Spleen (tissue), 11 donors: Measurements from ENCODE around the gene PDIA6. TPM values are rescaled to one million over a fixed set of nuclear protein-coding genes. Genes with fewer than 3 reads are reported as not detected.

Experiments used
- DNase-seq: peaks from one replicate; pipeline ENCODE4 v3.0.0-alpha.2; 2020
- H3K27ac ChIP-seq, 8 donors: fragments of 200-600 bp; sonication (generic) in 7 of 8; 1 replicate in 4 of 8; 2 replicates in 4 of 8; pipeline versions ENCODE4 v1.5.0 to v1.8.0; 2016 to 2021; ENCODE audit warnings: inconsistent platforms in 4 of 8, mild to moderate bottlenecking in 4 of 8, moderate library complexity in 1 of 8
- H3K27me3 ChIP-seq, 7 donors: fragments of 200-600 bp; sonication (generic) in 6 of 7; replicated peaks in 1 of 7; 1 replicate in 4 of 7; 2 replicates in 3 of 7; pipeline versions ENCODE4 v1.5.0 to v1.8.0; 2016 to 2021; ENCODE audit warnings: inconsistent platforms in 3 of 7, mild to moderate bottlenecking in 1 of 7
- H3K36me3 ChIP-seq, 6 donors: fragments of 200-600 bp; sonication (generic) in 5 of 6; 1 replicate in 4 of 6; 2 replicates in 2 of 6; pipeline versions ENCODE4 v1.5.0 to v1.8.0; 2016 to 2021; ENCODE audit warnings: inconsistent platforms in 2 of 6
- H3K4me1 ChIP-seq, 6 donors: fragments of 200-600 bp; sonication (generic) in 5 of 6; 1 replicate in 3 of 6; 2 replicates in 3 of 6; pipeline versions ENCODE4 v1.5.0 to v1.8.0; 2016 to 2021; ENCODE audit warnings: inconsistent platforms in 3 of 6
- H3K4me3 ChIP-seq, 8 donors: fragments of 200-600 bp; sonication (generic) in 7 of 8; 1 replicate in 4 of 8; 2 replicates in 4 of 8; pipeline versions ENCODE4 v1.5.0 to v1.8.0; 2016 to 2021; ENCODE audit warnings: inconsistent platforms in 4 of 8, mild to moderate bottlenecking in 4 of 8, moderate library complexity in 2 of 8
- H3K9me3 ChIP-seq, 8 donors: fragments of 200-600 bp; sonication (generic) in 7 of 8; 1 replicate in 4 of 8; 2 replicates in 4 of 8; pipeline versions ENCODE4 v1.5.0 to v1.8.0; 2016 to 2021; ENCODE audit warnings: inconsistent platforms in 4 of 8
- POLR2A ChIP-seq, 3 donors: fragments of 450-650 bp; IDR thresholded peaks; one replicate each; pipeline ENCODE4 v1.5.1; 2017; ENCODE audit warnings: antibody characterized with exemption in 3 of 3, mild to moderate bottlenecking in 1 of 3
- POLR2AphosphoS5 ChIP-seq, 3 donors: sonication (generic); formaldehyde crosslinking; IDR thresholded peaks; one replicate each; pipeline ENCODE4 v1.5.1; 2017; ENCODE audit warnings: antibody characterized with exemption in 3 of 3
- WGBS, 5 donors: extraction: QIAGEN DNeasy Blood & Tissue Kit in 3 of 5; methylation state at CpG; one replicate each; pipeline versions ENCODE4 v1.1.5 to v1.1.7; 2013 to 2018; 5-methylcytosine and 5-hydroxymethylcytosine counted together
- intact Hi-C: fragments of 100-400 bp; cut with DNase I; formaldehyde crosslinking; loops from one replicate; pipeline ENCODE4 v1.15.0; 2023; ENCODE audit warnings: low total_unique reads
- polyA plus RNA-seq, 3 donors: library from polyadenylated mRNA; stranded (reverse); fragments of 200-250 nt; gene quantifications; one replicate each; pipeline ENCODE4 v1.2.1, GENCODE V29; 2013
- total RNA-seq, 7 donors: library from RNA; depleted of rRNA in 3 of 7; stranded (reverse); fragments of >200 nt in 3 of 7; fragmentation: NEBNext Ultra II Directional in 4 of 7; extraction: Animal tissue kit (Norgen Biotek cat#: 25700) in 4 of 7; gene quantifications; one replicate each; pipeline versions ENCODE4 v1.1.0 to v1.2.1, GENCODE V29; 2016 to 2021
- TF ChIP-seq, protein P1 (sequence below), 11 experiments: fragments of 200-600 bp in 7 of 11; fragments of 450-650 bp in 4 of 11; sonication (generic) in 4 of 11; IDR thresholded peaks in 8 of 11; conservative IDR thresholded peaks in 3 of 11; 1 replicate in 7 of 11; 2 replicates in 4 of 11; pipeline versions ENCODE4 v1.4.0 to v1.8.0; 2016 to 2021; ENCODE audit warnings: antibody characterized with exemption in 11 of 11, inconsistent platforms in 4 of 11, mild to moderate bottlenecking in 1 of 11
- donor health status: healthy with polysubstance abuse.
- donor health status: DM: no; HTN: no; CAD: no; lungs with moderate emphysema.
- donor health status: DM: no; HTN: no; CAD: no.
- donor health status: Bipolar disorder and iron deficiency.
- donor health status: healthy.
- donor health status: DM: no; HTN: no; CAD: no.
- donor health status: DM: yes; HTN: yes; CAD: no.

The PDIA6 gene
- total and polyA plus RNA-seq, 10 donors, result 29.7 to 164 (median 115) TPM

DNA sequence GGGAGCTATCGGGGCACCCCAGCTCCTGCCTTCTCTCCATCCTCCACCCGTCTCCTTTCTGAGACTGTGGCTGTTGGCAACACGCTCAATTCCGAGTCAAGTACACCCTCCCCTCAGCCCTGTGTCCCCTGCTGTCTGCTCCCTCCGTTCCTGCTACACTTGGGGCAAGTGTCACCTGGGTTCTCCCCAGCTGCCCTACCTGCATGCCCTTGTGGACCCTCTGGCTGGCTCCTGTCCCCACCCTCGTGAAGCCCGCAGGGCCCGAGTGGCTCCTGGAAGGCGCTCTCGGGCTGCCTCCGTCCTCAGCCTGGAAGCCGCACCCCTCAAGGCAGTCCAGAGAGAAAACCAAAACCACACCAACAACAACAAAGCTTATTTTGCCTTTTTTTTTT is 33.9 kb downstream of the PDIA6 start:
- Histone ChIP-seq H3K9me3 (no peaks in the 10 kb centered on the region), H3K4me1 (peaks cover 0 to 5% (median 0%) of the 10 kb centered on the region in 6 donors), H3K27me3 (no peaks in the 10 kb centered on the region), H3K36me3 (peaks cover 0 to 73% (median 55%) of the 10 kb centered on the region in 6 donors), H3K27ac (no peak overlapping the region), H3K4me3 (no peak overlapping the region)
- DNase-seq, result peak; percentile 59
- WGBS, 5 donors, result 88 to 94% (median 94%) methylated on average over 12 of the region's 12 CpGs
- intact Hi-C loops, result no loop called here
- TF ChIP-seq POLR2A (IDR thresholded peaks at IDR 0.05) (no peak), POLR2AphosphoS5 (IDR thresholded peaks at IDR 0.05) (no peak)
- TF ChIP-seq, protein P1, sequence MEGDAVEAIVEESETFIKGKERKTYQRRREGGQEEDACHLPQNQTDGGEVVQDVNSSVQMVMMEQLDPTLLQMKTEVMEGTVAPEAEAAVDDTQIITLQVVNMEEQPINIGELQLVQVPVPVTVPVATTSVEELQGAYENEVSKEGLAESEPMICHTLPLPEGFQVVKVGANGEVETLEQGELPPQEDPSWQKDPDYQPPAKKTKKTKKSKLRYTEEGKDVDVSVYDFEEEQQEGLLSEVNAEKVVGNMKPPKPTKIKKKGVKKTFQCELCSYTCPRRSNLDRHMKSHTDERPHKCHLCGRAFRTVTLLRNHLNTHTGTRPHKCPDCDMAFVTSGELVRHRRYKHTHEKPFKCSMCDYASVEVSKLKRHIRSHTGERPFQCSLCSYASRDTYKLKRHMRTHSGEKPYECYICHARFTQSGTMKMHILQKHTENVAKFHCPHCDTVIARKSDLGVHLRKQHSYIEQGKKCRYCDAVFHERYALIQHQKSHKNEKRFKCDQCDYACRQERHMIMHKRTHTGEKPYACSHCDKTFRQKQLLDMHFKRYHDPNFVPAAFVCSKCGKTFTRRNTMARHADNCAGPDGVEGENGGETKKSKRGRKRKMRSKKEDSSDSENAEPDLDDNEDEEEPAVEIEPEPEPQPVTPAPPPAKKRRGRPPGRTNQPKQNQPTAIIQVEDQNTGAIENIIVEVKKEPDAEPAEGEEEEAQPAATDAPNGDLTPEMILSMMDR (IDR thresholded peaks at IDR 0.05 in 8 of 11, conservative IDR thresholded peaks at IDR 0.05 in 3 of 11), result no peak

DNA sequence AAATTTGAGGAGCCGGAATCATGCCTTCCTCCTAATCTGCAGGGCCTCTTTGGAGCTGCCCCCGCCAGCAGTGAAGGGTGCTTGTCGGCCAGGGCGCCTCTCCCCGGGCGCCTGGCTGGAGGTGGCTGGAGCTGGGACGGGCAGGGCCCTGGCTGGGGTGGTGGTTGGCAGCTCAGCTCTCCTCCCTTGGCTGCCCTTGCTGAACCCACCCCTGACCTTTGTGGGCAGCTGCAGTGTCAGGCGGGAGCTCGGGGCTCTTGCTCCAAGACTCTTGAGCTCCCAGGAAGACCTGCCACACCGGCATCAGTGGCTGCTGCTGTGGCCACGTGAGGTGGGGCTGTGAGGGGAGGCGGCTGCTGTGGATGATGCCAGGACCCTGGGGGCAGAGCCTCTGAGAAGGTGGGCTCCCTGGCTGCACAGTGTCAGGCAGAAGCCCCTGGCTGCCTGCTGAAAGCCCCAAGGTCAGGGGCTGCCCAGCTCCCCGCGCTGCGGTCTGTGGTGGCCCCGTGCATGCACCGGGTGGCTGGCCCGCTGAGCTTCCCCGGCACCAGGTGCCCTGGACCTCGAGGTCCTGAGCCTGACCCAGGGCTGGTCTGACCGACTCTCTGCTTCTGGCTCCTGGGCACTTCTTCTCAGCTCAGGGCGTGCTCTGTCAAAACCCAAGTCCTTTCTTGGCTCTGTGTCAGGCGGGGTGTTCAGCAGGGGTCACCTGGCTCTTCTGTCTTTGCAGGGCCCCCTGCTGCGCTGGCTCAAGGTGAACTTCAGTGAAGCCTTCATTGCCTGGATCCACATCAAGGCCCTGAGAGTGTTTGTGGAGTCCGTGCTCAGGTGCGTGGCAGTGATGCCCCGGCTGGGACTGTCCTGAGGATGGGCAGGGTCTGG is 34.5 kb downstream of the PDIA6 start:
- peak; percentile 71 for DNase-seq
- Histone ChIP-seq H3K4me3 (no peak overlapping the region), H3K9me3 (no peaks in the 10 kb centered on the region), H3K36me3 (peaks cover 0 to 66% (median 50%) of the 10 kb centered on the region in 6 donors), H3K27ac (no peak overlapping the region), H3K27me3 (no peaks in the 10 kb centered on the region), H3K4me1 (peaks cover 0 to 5% (median 0%) of the 10 kb centered on the region in 6 donors)
- WGBS, 5 donors, result 81 to 93% (median 89%) methylated on average over 6 to 27 of the region's 27 CpGs
- TF ChIP-seq, protein P1 (IDR thresholded peaks at IDR 0.05 in 8 of 11, conservative IDR thresholded peaks at IDR 0.05 in 3 of 11), result no peak
- peak in 1 of 3 donors; percentile 36 for TF ChIP-seq POLR2AphosphoS5 (IDR thresholded peaks at IDR 0.05)
- intact Hi-C loops, result no loop called here

DNA sequence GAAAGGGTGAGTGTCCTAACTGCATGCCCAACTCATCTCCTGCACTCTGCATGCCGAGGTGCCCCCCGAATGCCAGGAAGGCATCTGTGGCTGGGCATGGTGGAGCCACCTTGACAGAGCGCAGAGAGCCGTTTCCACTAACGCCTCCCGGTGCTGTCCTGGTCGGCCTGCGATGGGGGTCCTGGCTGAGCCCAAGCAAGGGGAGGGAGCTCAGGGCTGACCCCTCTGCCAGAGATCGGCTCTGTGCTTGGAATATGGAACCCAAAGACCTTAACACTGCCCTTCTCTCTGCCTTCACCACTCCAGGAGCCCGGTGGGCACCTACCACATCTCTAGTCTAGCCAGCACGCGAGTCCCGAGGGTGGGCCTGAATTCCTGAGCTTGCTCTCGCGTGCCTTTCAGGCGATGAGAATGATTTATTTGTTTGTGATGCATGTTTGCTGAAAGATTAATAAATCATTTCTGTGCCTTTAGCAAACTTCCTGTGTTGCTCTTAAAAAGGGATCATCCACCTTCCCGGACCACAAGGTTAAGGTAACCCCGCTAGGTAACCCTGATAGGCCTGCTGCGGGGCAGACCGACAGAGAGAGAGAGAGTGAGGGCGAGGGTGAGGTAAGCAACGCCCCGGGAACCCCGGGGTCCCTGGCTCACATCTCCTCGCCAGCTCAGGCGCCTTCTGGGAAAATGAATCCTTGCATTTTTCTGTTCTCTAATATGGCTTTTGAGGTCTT is 35.3 kb downstream of the PDIA6 start:
- WGBS, 5 donors, result 89 to 94% (median 92%) methylated on average over 25 to 26 of the region's 26 CpGs
- TF ChIP-seq POLR2AphosphoS5 (IDR thresholded peaks at IDR 0.05) (no peak), POLR2A (IDR thresholded peaks at IDR 0.05) (no peak)
- TF ChIP-seq, protein P1 (IDR thresholded peaks at IDR 0.05 in 8 of 11, conservative IDR thresholded peaks at IDR 0.05 in 3 of 11), result no peak
- Histone ChIP-seq H3K4me3 (no peak overlapping the region), H3K36me3 (peaks cover 0 to 58% (median 42%) of the 10 kb centered on the region in 6 donors), H3K4me1 (peaks cover 0 to 5% (median 0%) of the 10 kb centered on the region in 6 donors), H3K9me3 (no peaks in the 10 kb centered on the region), H3K27ac (no peak overlapping the region), H3K27me3 (no peaks in the 10 kb centered on the region)
- intact Hi-C loops, result no loop called here
- DNase-seq, result peak; percentile 49
